Naive thymus-derived CD4-positive, alpha-beta T cell (primary cell): ENCODE data around the gene ATG4D. TPM values are rescaled to one million over a fixed set of nuclear protein-coding genes. Genes with fewer than 3 reads are reported as not detected.
"Not testable (repeated sequence)": the region's sequence is repeated elsewhere in the genome, so short reads cannot be mapped to it uniquely, and the experiment has no call there.

ENCODE experiments used
- ATAC-seq: fragments of 150-1000 bp; cut with Tn5 transposase; 2 replicates; pipeline ENCODE4 v1.10.0; 2021; ENCODE audit warnings: mild to moderate bottlenecking, moderate library complexity
- CTCF ChIA-PET: fragments of 350-600 bp; sonication (Branson Sonifier 250); formaldehyde crosslinking; loops from one replicate; lab custom pipeline; 2021; ENCODE audit warnings: antibody characterized with exemption; lab: Charles Lee
- POLR2A ChIA-PET: fragments of 350-600 bp; sonication (Branson Sonifier 250); formaldehyde crosslinking; loops from one replicate; lab custom pipeline; 2021; ENCODE audit warnings: antibody characterized with exemption, inconsistent platforms; lab: Charles Lee
- DNase-seq, 9 donors: peaks; one replicate each; pipeline versions ENCODE4 v3.0.0 to v3.0.0-alpha.2; 2020 to 2022; ENCODE audit warnings: mixed read lengths in 1 of 9
- H3K27ac ChIP-seq: one replicate; pipeline ENCODE4 v1.7.0; 2013; ENCODE audit warnings: mild to moderate bottlenecking, low read depth, low read length, moderate library complexity
- H3K27me3 ChIP-seq, 2 donors: one replicate each; pipeline ENCODE4 v1.7.0; 2013; ENCODE audit warnings: low read length in 2 of 2, mild to moderate bottlenecking in 2 of 2, moderate library complexity in 2 of 2; ENCODE audit not compliant: control insufficient read depth in 2 of 2, insufficient read depth in 2 of 2
- H3K36me3 ChIP-seq, 3 experiments: 1 replicate in 2 of 3; 2 replicates in 1 of 3; pipeline ENCODE4 v1.7.0; 2013; ENCODE audit warnings: low read length in 3 of 3, mild to moderate bottlenecking in 3 of 3, moderate library complexity in 1 of 3; ENCODE audit not compliant: insufficient read depth in 3 of 3, control insufficient read depth in 2 of 3
- H3K4me1 ChIP-seq, 2 donors: one replicate each; pipeline ENCODE4 v1.7.0; 2013; ENCODE audit warnings: low read length in 2 of 2, mild to moderate bottlenecking in 2 of 2, moderate library complexity in 1 of 2; ENCODE audit not compliant: control insufficient read depth in 2 of 2, insufficient read depth in 2 of 2
- H3K4me3 ChIP-seq: 2 replicates; pipeline ENCODE4 v1.7.0; 2013; ENCODE audit warnings: mild to moderate bottlenecking, low read length
- H3K9me3 ChIP-seq, 3 experiments: 1 replicate in 2 of 3; 2 replicates in 1 of 3; pipeline ENCODE4 v1.7.0; 2013; ENCODE audit warnings: low read length in 3 of 3; ENCODE audit not compliant: control insufficient read depth in 2 of 3
- H3K27ac Mint-ChIP-seq, 9 donors: one replicate each; pipeline ENCODE4 v1.8.0; 2020 to 2022; ENCODE audit warnings: mixed read lengths in 9 of 9, mild to moderate bottlenecking in 8 of 9, moderate library complexity in 5 of 9, inconsistent platforms in 2 of 9
- H3K27me3 Mint-ChIP-seq, 5 donors: one replicate each; pipeline ENCODE4 v1.8.0; 2021 to 2022; ENCODE audit warnings: mixed read lengths in 5 of 5, mild to moderate bottlenecking in 1 of 5
- H3K36me3 Mint-ChIP-seq, 5 donors: one replicate each; pipeline ENCODE4 v1.8.0; 2020 to 2022; ENCODE audit warnings: mixed read lengths in 5 of 5, mild to moderate bottlenecking in 3 of 5, inconsistent platforms in 1 of 5
- H3K4me1 Mint-ChIP-seq, 7 donors: one replicate each; pipeline ENCODE4 v1.8.0; 2020 to 2022; ENCODE audit warnings: mixed read lengths in 7 of 7, mild to moderate bottlenecking in 3 of 7, inconsistent platforms in 1 of 7
- H3K4me3 Mint-ChIP-seq, 10 donors: one replicate each; pipeline ENCODE4 v1.8.0; 2020 to 2022; ENCODE audit warnings: mild to moderate bottlenecking in 10 of 10, mixed read lengths in 10 of 10, moderate library complexity in 6 of 10, inconsistent platforms in 2 of 10
- H3K9me3 Mint-ChIP-seq, 11 donors: one replicate each; pipeline ENCODE4 v1.8.0; 2020 to 2022; ENCODE audit warnings: mixed read lengths in 11 of 11, mild to moderate bottlenecking in 4 of 11, inconsistent platforms in 1 of 11, moderate library complexity in 1 of 11
- intact Hi-C, 2 donors: fragments of 100-400 bp; cut with micrococcal nuclease; formaldehyde crosslinking; loops; one replicate each; pipeline ENCODE4 v1.15.1; 2023
- polyA plus RNA-seq, 2 donors: library from polyadenylated mRNA; unstranded; fragments of 300-500 nt; fragmentation: Illumina TruSeq; gene quantifications; one replicate each; pipeline ENCODE4 v1.2.3, GENCODE V29; 2021
- total RNA-seq, 6 experiments: library from RNA in 5 of 6; stranded (reverse) in 5 of 6; gene quantifications; 1 replicate in 5 of 6; 2 replicates in 1 of 6; pipeline ENCODE4 v1.2.3 and lab custom pipeline; 2021 to 2026

ATG4D gene
- total and polyA plus RNA-seq, 7 experiments from 2014 or later = 12.9 to 70.3 (median 42.3) TPM

DNA sequence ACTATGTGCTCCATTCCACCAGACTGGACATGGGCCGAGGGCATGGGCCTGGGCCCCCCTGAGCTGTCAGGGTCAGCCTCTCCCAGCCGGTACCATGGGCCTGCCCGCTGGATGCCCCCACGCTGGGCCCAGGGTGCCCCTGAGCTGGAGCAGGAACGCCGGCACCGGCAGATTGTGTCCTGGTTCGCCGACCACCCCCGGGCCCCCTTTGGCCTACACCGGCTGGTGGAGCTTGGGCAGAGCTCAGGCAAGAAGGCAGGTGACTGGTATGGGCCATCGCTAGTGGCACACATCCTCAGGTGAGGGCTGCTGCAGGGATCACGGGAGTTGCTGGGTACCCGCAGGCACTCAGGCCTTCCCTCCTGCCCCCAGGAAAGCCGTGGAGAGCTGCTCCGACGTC lies 3.1 kb downstream of the ATG4D start:
- ChIA-PET POLR2A (interaction anchor here (1.4 to 9.3 kb wide), 3 partner anchors 10 to 20 kb away, joined by 3 to 126 read pairs (median 8); partner anchors contain the start of genes CDKN2D and KRI1), CTCF (interaction anchor here (1.1 kb wide), 2 partner anchors 170 to 318 kb away, joined by 3 to 6 read pairs; no protein-coding TSS in a partner anchor)
- Histone ChIP-seq H3K4me3 (no peak overlapping the region), H3K4me1 (peaks cover 19 to 21% of the 10 kb centered on the region in 2 donors), H3K27ac (no peak overlapping the region), H3K27me3 (no peaks in the 10 kb centered on the region), H3K9me3 (no peaks in the 10 kb centered on the region), H3K36me3 (peaks cover 0 to 49% (median 0%) of the 10 kb centered on the region in 3 experiments)
- no peak for ATAC-seq
- peak overlapping the region in 1 of 9 donors; percentile 28 for H3K27ac Mint-ChIP-seq
- H3K27me3 Mint-ChIP-seq = peaks cover 0 to 2% (median 0%) of the 10 kb centered on the region in 5 donors
- DNase-seq = no peak
- H3K9me3 Mint-ChIP-seq = no peaks in the 10 kb centered on the region
- intact Hi-C loops = no loop called here
- peaks cover 0 to 14% (median 4%) of the 10 kb centered on the region in 5 donors for H3K36me3 Mint-ChIP-seq
- no peak overlapping the region for H3K4me3 Mint-ChIP-seq
- peaks cover 8 to 35% (median 18%) of the 10 kb centered on the region in 7 donors for H3K4me1 Mint-ChIP-seq

DNA sequence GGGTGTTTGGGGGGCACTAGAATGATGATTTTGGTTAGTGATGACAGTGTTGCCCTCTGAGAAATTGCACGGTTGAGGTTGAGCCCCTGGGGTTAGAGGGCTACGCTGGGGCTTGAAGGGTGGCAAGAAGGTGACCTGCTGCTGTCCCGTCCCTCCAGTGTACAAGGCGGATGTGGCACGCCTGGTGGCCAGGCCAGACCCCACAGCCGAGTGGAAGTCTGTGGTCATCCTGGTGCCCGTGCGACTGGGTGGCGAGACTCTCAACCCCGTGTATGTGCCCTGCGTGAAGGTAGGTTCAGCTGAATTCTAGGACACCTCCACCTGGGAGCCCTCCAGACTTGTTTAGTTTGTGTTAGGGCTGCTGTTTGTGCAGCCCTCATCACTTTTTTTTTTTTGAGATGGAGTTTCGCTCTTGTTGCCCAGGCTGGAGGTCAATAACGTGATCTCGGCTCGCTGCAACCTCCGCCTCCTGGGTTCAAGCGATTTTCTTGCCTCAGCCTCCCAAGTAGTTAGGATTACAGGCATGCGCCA lies 5.1 kb downstream of the ATG4D start:
- intact Hi-C loops = no loop called here
- H3K27me3 Mint-ChIP-seq = no peaks in the 10 kb centered on the region
- Histone ChIP-seq H3K27me3 (no peaks in the 10 kb centered on the region), H3K27ac (no peak overlapping the region), H3K9me3 (no peaks in the 10 kb centered on the region), H3K36me3 (peaks cover 7 to 65% (median 7%) of the 10 kb centered on the region in 3 experiments), H3K4me3 (no peak overlapping the region), H3K4me1 (peaks cover 33 to 37% of the 10 kb centered on the region in 2 donors)
- ChIA-PET POLR2A (interaction anchor here (9.3 kb wide), 1 partner anchor 18 kb away, joined by 126 read pairs; the partner anchor contains the start of genes CDKN2D and KRI1), CTCF (no interaction called here)
- H3K4me3 Mint-ChIP-seq = peak overlapping the region in 1 of 10 donors; percentile 14
- H3K9me3 Mint-ChIP-seq = no peaks in the 10 kb centered on the region
- peaks cover 0 to 28% (median 4%) of the 10 kb centered on the region in 5 donors for H3K36me3 Mint-ChIP-seq
- H3K4me1 Mint-ChIP-seq = peaks cover 21 to 46% (median 28%) of the 10 kb centered on the region in 7 donors
- ATAC-seq = no peak
- peak overlapping the region in 5 of 9 donors; percentile 8 to 65 (median 25) for H3K27ac Mint-ChIP-seq
- DNase-seq = no peak

DNA sequence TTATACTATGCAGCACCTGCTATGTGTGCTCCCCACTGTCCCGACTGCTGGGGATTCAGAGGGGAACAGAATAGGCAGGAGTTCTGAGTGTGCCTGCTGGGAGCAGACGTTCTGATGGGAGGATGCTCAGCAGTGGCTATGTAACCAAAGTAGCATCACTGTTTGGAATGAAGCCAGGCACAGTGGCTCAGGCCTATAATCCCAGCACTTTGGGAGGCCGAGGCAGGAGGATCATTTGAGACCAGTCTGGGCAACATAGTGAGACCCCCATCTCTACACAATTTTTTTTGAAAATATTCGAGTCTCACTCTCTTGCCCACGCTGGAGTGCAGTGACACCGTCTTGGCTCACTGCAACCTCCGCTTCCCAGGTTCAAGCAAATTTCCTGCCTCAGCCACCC lies 6.0 kb downstream of the ATG4D start:
- no peak for DNase-seq
- H3K4me3 ChIP-seq = no peak overlapping the region
- Mint-ChIP-seq H3K27me3 (no peaks in the 10 kb centered on the region), H3K9me3 (no peaks in the 10 kb centered on the region), H3K4me3 (no peak overlapping the region), H3K4me1 (peaks cover 30 to 53% (median 34%) of the 10 kb centered on the region in 7 donors), H3K36me3 (peaks cover 0 to 29% (median 7%) of the 10 kb centered on the region in 5 donors), H3K27ac (peak overlapping the region in 1 of 9 donors; percentile 82)
- no peak for ATAC-seq
- ChIA-PET POLR2A (interaction anchor here (9.3 kb wide), 1 partner anchor 17 kb away, joined by 126 read pairs; the partner anchor contains the start of genes CDKN2D and KRI1), CTCF (no interaction called here)
- H3K36me3 ChIP-seq = peaks cover 8 to 66% (median 10%) of the 10 kb centered on the region in 3 experiments
- intact Hi-C loops = loop anchor here (2.0 to 5.0 kb wide), 2 partner anchors 42 to 45 kb away; no protein-coding TSS in a partner anchor
- no peaks in the 10 kb centered on the region for H3K27me3 ChIP-seq
- H3K4me1 ChIP-seq = peaks cover 36 to 43% of the 10 kb centered on the region in 2 donors
- no peaks in the 10 kb centered on the region for H3K9me3 ChIP-seq
- H3K27ac ChIP-seq = no peak overlapping the region

DNA sequence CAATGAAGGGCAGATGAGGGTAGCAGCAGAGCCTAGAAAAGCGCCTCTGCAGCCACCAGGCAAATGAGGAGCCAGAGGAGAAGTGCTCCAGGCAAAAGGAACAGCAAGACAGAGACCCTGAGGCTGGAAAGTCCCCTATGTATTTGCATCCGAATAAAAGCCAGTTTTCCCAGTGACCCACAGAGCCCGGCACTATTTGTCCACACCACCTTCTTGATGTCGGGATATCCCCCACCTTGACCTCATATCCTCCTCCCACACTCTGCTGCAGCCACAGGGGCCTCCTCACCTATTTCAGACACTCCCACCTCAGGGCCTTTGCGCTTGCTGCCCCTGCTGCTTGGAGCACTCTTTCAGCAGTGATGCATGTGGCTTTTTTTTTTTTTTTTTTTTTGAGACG lies 6.6 kb downstream of the ATG4D start:
- Mint-ChIP-seq H3K9me3 (no peaks in the 10 kb centered on the region), H3K4me3 (peak overlapping the region in 2 of 10 donors; percentile 25 to 45), H3K4me1 (peaks cover 24 to 54% (median 31%) of the 10 kb centered on the region in 7 donors), H3K27me3 (no peaks in the 10 kb centered on the region), H3K27ac (peak overlapping the region in 4 of 9 donors; percentile 34 to 82 (median 60)), H3K36me3 (peaks cover 0 to 27% (median 7%) of the 10 kb centered on the region in 5 donors)
- DNase-seq (no peak), ATAC-seq (no peak)
- H3K4me3 ChIP-seq = no peak overlapping the region
- no peaks in the 10 kb centered on the region for H3K27me3 ChIP-seq
- no peak overlapping the region for H3K27ac ChIP-seq
- H3K4me1 ChIP-seq = peaks cover 36 to 43% of the 10 kb centered on the region in 2 donors
- intact Hi-C loops = loop anchor here (2.0 to 5.0 kb wide), 2 partner anchors 43 to 46 kb away; no protein-coding TSS in a partner anchor
- POLR2A ChIA-PET = interaction anchor here (0.6 to 9.3 kb wide), 3 partner anchors 17 to 70 kb away, joined by 4 to 126 read pairs (median 77); partner anchors contain the start of genes CDKN2D and KRI1
- H3K9me3 ChIP-seq = no peaks in the 10 kb centered on the region
- peaks cover 12 to 72% (median 14%) of the 10 kb centered on the region in 3 experiments for H3K36me3 ChIP-seq
- CTCF ChIA-PET = no interaction called here

DNA sequence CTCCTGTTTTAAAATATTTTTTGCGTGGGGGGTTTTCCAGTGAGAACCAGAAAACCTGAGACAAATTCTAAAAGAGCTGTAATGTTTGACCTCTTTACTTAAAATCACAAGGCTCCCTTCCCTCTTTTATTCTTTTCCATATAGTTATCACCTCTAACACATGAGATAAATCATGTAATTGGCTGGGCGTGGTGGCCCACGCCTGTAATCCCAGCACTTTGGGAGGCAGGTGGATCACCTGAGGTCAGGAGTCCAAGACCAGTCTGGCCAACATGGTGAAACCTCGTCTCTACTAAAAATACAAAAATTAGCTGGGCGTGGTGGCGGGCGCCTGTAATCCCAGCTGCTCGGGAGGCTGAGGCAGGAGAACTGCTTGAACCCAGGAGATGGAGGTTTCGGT lies 7.3 kb downstream of the ATG4D start:
- Mint-ChIP-seq H3K27ac (peak overlapping the region in 6 of 9 donors; percentile 16 to 96 (median 45)), H3K36me3 (peaks cover 0 to 30% (median 7%) of the 10 kb centered on the region in 5 donors), H3K4me1 (peaks cover 22 to 60% (median 38%) of the 10 kb centered on the region in 7 donors)
- Histone ChIP-seq H3K4me1 (peaks cover 41 to 50% of the 10 kb centered on the region in 2 donors), H3K36me3 (peaks cover 13 to 75% (median 19%) of the 10 kb centered on the region in 3 experiments)
- not testable (repeated sequence) for H3K9me3 ChIP-seq, H3K27me3 ChIP-seq, H3K4me3 ChIP-seq, H3K27ac ChIP-seq, H3K4me3 Mint-ChIP-seq, ATAC-seq, H3K9me3 Mint-ChIP-seq, H3K27me3 Mint-ChIP-seq, DNase-seq
- intact Hi-C loops = loop anchor here (1.0 to 5.0 kb wide), 3 partner anchors 41 to 46 kb away; no protein-coding TSS in a partner anchor
- ChIA-PET POLR2A (interaction anchor here (0.6 to 6.8 kb wide), 7 partner anchors 10 to 285 kb away, joined by 3 to 77 read pairs (median 4); partner anchors contain the start of genes CDKN2D, KRI1 and TMED1), CTCF (interaction anchor here (0.7 kb wide), 1 partner anchor 218 kb away, joined by 3 read pairs; no protein-coding TSS in a partner anchor)

DNA sequence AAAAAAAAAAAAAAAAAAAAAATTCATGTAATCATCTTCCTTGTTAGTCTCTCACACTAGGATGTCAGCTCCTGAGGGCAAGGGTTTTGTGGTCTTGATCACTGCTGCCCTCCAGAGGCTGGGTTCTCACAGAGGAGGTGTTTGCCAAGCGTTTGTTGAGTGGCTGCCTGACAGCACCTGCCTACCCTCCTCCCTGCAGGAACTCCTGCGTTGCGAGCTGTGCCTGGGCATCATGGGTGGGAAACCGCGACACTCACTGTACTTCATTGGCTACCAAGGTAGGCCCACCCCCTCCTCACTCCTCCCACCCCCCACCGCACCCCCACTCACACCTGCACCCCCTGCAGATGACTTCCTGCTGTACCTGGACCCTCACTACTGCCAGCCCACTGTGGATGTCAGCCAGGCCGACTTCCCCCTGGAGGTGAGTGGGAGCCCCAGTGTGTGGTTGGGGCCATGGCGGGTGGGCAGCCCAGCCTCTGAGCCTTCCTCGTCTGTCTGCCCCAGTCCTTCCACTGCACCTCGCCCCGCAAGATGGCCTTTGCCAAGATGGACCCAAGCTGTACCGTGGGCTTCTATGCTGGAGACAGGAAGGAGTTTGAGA lies 8.1 kb downstream of the ATG4D start:
- ATAC-seq = peak; percentile 24
- H3K4me3 Mint-ChIP-seq = peak overlapping the region in 2 of 10 donors; percentile 25 to 42
- Histone ChIP-seq H3K27me3 (no peaks in the 10 kb centered on the region), H3K27ac (peak overlapping the region; percentile 66), H3K4me1 (peaks cover 41 to 54% of the 10 kb centered on the region in 2 donors), H3K36me3 (peaks cover 18 to 79% (median 20%) of the 10 kb centered on the region in 3 experiments), H3K4me3 (no peak overlapping the region), H3K9me3 (no peaks in the 10 kb centered on the region)
- no peaks in the 10 kb centered on the region for H3K27me3 Mint-ChIP-seq
- no peaks in the 10 kb centered on the region for H3K9me3 Mint-ChIP-seq
- peaks cover 0 to 32% (median 7%) of the 10 kb centered on the region in 5 donors for H3K36me3 Mint-ChIP-seq
- POLR2A ChIA-PET = interaction anchor here (0.6 to 6.8 kb wide), 12 partner anchors 9 to 355 kb away, joined by 3 to 77 read pairs (median 4); partner anchors contain the start of genes CDKN2D, KRI1 and TMED1
- DNase-seq = peak in 6 of 9 donors; percentile 23 to 42 (median 35)
- peaks cover 22 to 63% (median 41%) of the 10 kb centered on the region in 7 donors for H3K4me1 Mint-ChIP-seq
- intact Hi-C loops = loop anchor here (1.0 to 5.0 kb wide), 3 partner anchors 41 to 47 kb away; no protein-coding TSS in a partner anchor
- peak overlapping the region; percentile 44 to 96 (median 76) for H3K27ac Mint-ChIP-seq
- CTCF ChIA-PET = interaction anchor here (0.7 to 2.2 kb wide), 3 partner anchors 19 to 218 kb away, joined by 3 to 6 read pairs (median 5); no protein-coding TSS in a partner anchor
